Kidney epithelial cell (primary cell): ENCODE measurements around the gene TMTC4. TPM values are rescaled to one million over a fixed set of nuclear protein-coding genes. Genes with fewer than 3 reads are reported as not detected.
"Not testable (repeated sequence)": the region's sequence is repeated elsewhere in the genome, so short reads cannot be mapped to it uniquely, and the experiment has no call there.

Experiments used
- DNase-seq: peaks from one replicate; pipeline ENCODE4 v3.0.0-alpha.2; 2010; ENCODE audit warnings: low read depth
- H3K27me3 ChIP-seq: 2 replicates; pipeline ENCODE4 v1.6.0; 2011; ENCODE audit warnings: low read length; ENCODE audit not compliant: control insufficient read depth, insufficient read depth
- H3K36me3 ChIP-seq: 2 replicates; pipeline ENCODE4 v1.5.1; 2011; ENCODE audit warnings: low read length; ENCODE audit not compliant: control insufficient read depth, insufficient read depth
- H3K4me3 ChIP-seq: 2 replicates; pipeline ENCODE4 v1.5.1; 2011; ENCODE audit warnings: low read depth, mild to moderate bottlenecking, control low read depth, low read length
- total RNA-seq: library from RNA; depleted of rRNA; stranded (reverse); fragments of >200 nt; gene quantifications from 2 replicates; pipeline ENCODE4 v1.2.3, GENCODE V29; 2015
- TF ChIP-seq, protein P1 (sequence below): IDR thresholded peaks from 2 replicates; pipeline ENCODE4 v1.5.1; 2011; ENCODE audit warnings: mild to moderate bottlenecking, moderate library complexity, low read length, control low read depth, inconsistent platforms; ENCODE audit not compliant: insufficient read depth, poor library complexity, severe bottlenecking

Gene TMTC4
- total RNA-seq, 1 donor from 2014 or later = 27.1 TPM

DNA sequence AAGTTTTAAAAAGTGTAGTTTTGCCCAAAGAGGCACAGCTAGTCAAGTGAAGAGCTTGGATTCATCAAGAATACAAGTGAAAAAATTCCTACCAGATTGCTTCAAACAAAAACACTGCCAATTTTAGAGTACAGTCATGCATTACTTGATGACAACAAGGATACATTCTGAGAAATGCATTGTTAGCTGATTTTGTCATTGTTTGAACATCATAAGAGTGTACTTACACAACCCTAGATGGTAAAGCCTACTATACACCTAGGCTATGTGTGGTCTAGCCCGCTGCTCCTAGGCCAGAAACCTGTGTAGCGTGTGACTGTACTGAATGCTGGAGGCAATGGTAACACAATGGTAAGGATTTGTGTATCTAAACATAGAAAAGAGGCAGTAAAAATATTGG, 41.1 kb downstream of the TMTC4 start:
- no peaks in the 10 kb centered on the region for H3K27me3 ChIP-seq
- peaks cover 2% of the 10 kb centered on the region for H3K36me3 ChIP-seq
- no peak overlapping the region for H3K4me3 ChIP-seq
- DNase-seq = peak; percentile 80
- TF ChIP-seq, protein P1, sequence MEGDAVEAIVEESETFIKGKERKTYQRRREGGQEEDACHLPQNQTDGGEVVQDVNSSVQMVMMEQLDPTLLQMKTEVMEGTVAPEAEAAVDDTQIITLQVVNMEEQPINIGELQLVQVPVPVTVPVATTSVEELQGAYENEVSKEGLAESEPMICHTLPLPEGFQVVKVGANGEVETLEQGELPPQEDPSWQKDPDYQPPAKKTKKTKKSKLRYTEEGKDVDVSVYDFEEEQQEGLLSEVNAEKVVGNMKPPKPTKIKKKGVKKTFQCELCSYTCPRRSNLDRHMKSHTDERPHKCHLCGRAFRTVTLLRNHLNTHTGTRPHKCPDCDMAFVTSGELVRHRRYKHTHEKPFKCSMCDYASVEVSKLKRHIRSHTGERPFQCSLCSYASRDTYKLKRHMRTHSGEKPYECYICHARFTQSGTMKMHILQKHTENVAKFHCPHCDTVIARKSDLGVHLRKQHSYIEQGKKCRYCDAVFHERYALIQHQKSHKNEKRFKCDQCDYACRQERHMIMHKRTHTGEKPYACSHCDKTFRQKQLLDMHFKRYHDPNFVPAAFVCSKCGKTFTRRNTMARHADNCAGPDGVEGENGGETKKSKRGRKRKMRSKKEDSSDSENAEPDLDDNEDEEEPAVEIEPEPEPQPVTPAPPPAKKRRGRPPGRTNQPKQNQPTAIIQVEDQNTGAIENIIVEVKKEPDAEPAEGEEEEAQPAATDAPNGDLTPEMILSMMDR = no peak

- no peak for DNase-seq
- TF ChIP-seq, protein P1 = no peak
- Histone ChIP-seq H3K4me3 (no peak overlapping the region), H3K27me3 (no peaks in the 10 kb centered on the region), H3K36me3 (no peaks in the 10 kb centered on the region)
Measured at GRCh38 chr13:100630555-100630954, 44.0 kb downstream of the TMTC4 start.

DNA sequence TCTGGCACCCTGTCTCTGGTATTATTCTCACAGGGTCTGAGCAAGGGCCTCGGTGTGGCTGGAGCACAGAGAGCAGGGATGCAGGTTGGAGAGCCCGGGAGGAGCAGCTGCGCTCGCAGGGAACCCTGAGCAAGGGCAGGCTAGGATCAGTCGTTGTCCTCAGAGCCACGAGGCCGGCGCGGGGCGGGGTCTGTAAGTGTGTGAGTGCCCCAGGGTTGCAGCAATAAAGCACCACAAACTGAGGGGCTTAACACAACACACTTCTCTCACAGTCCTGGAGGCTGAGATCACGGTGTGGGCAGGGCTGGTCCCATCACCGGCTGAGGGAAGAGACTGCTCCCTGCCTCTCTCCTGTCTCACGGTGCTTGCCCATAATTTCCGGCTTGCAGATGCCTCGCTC, 47.5 kb downstream of the TMTC4 start:
- TF ChIP-seq, protein P1 = no peak
- DNase-seq = no peak
- Histone ChIP-seq H3K4me3 (no peak overlapping the region), H3K27me3 (no peaks in the 10 kb centered on the region), H3K36me3 (peaks cover 1% of the 10 kb centered on the region)

- Histone ChIP-seq H3K36me3 (peaks cover 1% of the 10 kb centered on the region), H3K4me3 (no peak overlapping the region), H3K27me3 (no peaks in the 10 kb centered on the region)
- DNase-seq = no peak
- TF ChIP-seq, protein P1 = no peak
Measured at GRCh38 chr13:100625447-100625846, 49.1 kb downstream of the TMTC4 start.

GRCh38 chr13:100620792-100621191, 53.8 kb downstream of the TMTC4 start:
- TF ChIP-seq, protein P1 = no peak
- no peak overlapping the region for H3K4me3 ChIP-seq
- no peaks in the 10 kb centered on the region for H3K27me3 ChIP-seq
- no peak for DNase-seq
- H3K36me3 ChIP-seq = peaks cover 1% of the 10 kb centered on the region

DNA sequence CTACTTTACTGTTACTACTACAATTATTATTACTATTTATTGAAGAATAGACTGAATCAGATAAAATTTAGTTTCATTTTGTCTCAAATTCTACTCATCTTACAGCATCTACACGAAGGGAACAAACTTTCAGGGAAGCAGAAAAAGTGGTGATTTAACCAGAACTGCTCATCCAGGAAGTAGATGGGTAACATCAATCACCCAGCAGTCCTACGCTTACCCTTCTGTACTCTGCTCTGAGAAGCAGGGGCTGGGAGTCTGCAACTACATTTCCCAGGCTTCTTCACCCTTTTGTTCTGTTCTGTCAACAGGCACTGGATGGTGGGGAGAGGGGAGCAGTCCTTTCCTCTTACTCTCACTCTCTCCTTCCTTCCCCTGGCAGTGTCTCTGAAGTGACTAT, 54.7 kb downstream of the TMTC4 start:
- TF ChIP-seq, protein P1 = no peak

DNA sequence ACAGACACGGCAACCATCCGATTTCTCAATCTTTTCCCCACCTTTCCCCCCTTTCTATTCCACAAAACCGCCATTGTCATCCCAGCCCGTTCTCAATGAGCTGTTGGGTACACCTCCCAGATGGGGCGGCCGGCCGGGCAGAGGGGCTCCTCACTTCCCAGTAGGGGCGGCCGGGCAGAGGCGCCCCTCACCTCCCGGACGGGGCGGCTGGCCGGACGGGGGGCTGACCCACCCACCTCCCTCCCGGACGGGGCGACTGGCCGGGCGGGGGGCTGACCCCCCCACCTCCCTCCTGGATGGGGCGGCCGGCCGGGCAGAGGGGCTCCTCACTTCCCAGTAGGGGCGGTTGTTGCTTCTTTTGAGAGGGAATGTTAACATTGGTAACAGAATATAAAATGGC, 55.7 kb downstream of the TMTC4 start:
- not testable (repeated sequence) for DNase-seq, H3K4me3 ChIP-seq, H3K36me3 ChIP-seq, H3K27me3 ChIP-seq

More for the DNA sequence above, 54.7 kb downstream of the TMTC4 start:
- no peak for DNase-seq
- Histone ChIP-seq H3K36me3 (peaks cover 1% of the 10 kb centered on the region), H3K4me3 (no peak overlapping the region), H3K27me3 (no peaks in the 10 kb centered on the region)
